ENCODE measurements around the gene UNC50.
"Not testable (repeated sequence)": the region's sequence is repeated elsewhere in the genome, so short reads cannot be mapped to it uniquely, and the experiment has no call there.

The UNC50 gene

GRCh38 chr2:98573426-98573825 lies 35.0 kb upstream of the UNC50 start:
- DNase-seq (ENCODE audit: low read depth, low spot score) = no peak
- no peak overlapping the region for H3K27ac ChIP-seq

- no peak for DNase-seq (ENCODE audit: low read depth, low spot score)
- no peak overlapping the region for H3K27ac ChIP-seq
Observed at GRCh38 chr2:98576666-98577312, 31.6 kb upstream of the UNC50 start.

GRCh38 chr2:98577313-98577712 lies 31.1 kb upstream of the UNC50 start:
- no peak overlapping the region for H3K27ac ChIP-seq
- DNase-seq (ENCODE audit: low read depth, low spot score) = no peak

GRCh38 chr2:98578231-98578630 lies 30.2 kb upstream of the UNC50 start:
- DNase-seq (ENCODE audit: low read depth, low spot score) = no peak
- H3K27ac ChIP-seq = no peak overlapping the region

GRCh38 chr2:98579926-98580325 lies 28.5 kb upstream of the UNC50 start:
- DNase-seq (ENCODE audit: low read depth, low spot score) = no peak
- no peak overlapping the region for H3K27ac ChIP-seq

GRCh38 chr2:98580656-98581284 lies 27.6 kb upstream of the UNC50 start:
- no peak overlapping the region for H3K27ac ChIP-seq
- DNase-seq (ENCODE audit: low read depth, low spot score) = no peak

- DNase-seq (ENCODE audit: low read depth, low spot score) = no peak
- H3K27ac ChIP-seq = no peak overlapping the region
Observed at GRCh38 chr2:98582523-98582922, 25.9 kb upstream of the UNC50 start.

- H3K27ac ChIP-seq = no peak overlapping the region
- no peak for DNase-seq (ENCODE audit: low read depth, low spot score)
Observed at GRCh38 chr2:98583276-98583675, 25.1 kb upstream of the UNC50 start.

- H3K27ac ChIP-seq = no peak overlapping the region
- DNase-seq (ENCODE audit: low read depth, low spot score) = no peak
Observed at GRCh38 chr2:98583816-98584618, 24.4 kb upstream of the UNC50 start.

- no peak for DNase-seq (ENCODE audit: low read depth, low spot score)
- H3K27ac ChIP-seq = no peak overlapping the region
Observed at GRCh38 chr2:98585386-98585785, 23.0 kb upstream of the UNC50 start.

GRCh38 chr2:98586551-98587140 lies 21.7 kb upstream of the UNC50 start:
- no peak overlapping the region for H3K27ac ChIP-seq

GRCh38 chr2:98588880-98589431 lies 19.4 kb upstream of the UNC50 start:
- H3K27ac ChIP-seq = no peak overlapping the region
- no peak for DNase-seq (ENCODE audit: low read depth, low spot score)

More at GRCh38 chr2:98586551-98587140, 21.7 kb upstream of the UNC50 start:
- no peak for DNase-seq (ENCODE audit: low read depth, low spot score)

- H3K27ac ChIP-seq = no peak overlapping the region
- DNase-seq (ENCODE audit: low read depth, low spot score) = no peak
Observed at GRCh38 chr2:98589489-98589888, 18.9 kb upstream of the UNC50 start.

GRCh38 chr2:98592565-98592964 lies 15.8 kb upstream of the UNC50 start:
- no peak for DNase-seq (ENCODE audit: low read depth, low spot score)
- no peak overlapping the region for H3K27ac ChIP-seq

- DNase-seq (ENCODE audit: low read depth, low spot score); H3K27ac ChIP-seq: not testable (repeated sequence)
Observed at GRCh38 chr2:98594665-98595064, 13.7 kb upstream of the UNC50 start.

- DNase-seq (ENCODE audit: low read depth, low spot score) = peak; percentile 31
Observed at GRCh38 chr2:98598781-98599428, 9.5 kb upstream of the UNC50 start.

GRCh38 chr2:98601532-98602132 lies 6.8 kb upstream of the UNC50 start:
- H3K27ac ChIP-seq = no peak overlapping the region
- no peak for DNase-seq (ENCODE audit: low read depth, low spot score)

More at GRCh38 chr2:98598781-98599428, 9.5 kb upstream of the UNC50 start:
- peak overlapping the region; percentile 17 for H3K27ac ChIP-seq

GRCh38 chr2:98604547-98604946 lies 3.8 kb upstream of the UNC50 start:
- no peak overlapping the region for H3K27ac ChIP-seq
- DNase-seq (ENCODE audit: low read depth, low spot score) = no peak

- H3K27ac ChIP-seq = no peak overlapping the region
- no peak for DNase-seq (ENCODE audit: low read depth, low spot score)
Observed at GRCh38 chr2:98605076-98605475, 3.3 kb upstream of the UNC50 start.

GRCh38 chr2:98606431-98606830 lies 2.0 kb upstream of the UNC50 start:
- DNase-seq (ENCODE audit: low read depth, low spot score) = no peak
- H3K27ac ChIP-seq = no peak overlapping the region
